Mesodermal cell (in vitro differentiated cells): ENCODE measurements around the gene RAPGEF1.

Experiments
- H3K27ac ChIP-seq: 2 replicates; pipeline ENCODE4 v1.7.0; 2013; ENCODE audit warnings: mild to moderate bottlenecking, low read depth, low read length, moderate library complexity; ENCODE audit not compliant: severe bottlenecking
- H3K36me3 ChIP-seq: 2 replicates; pipeline ENCODE4 v1.7.1; 2013; ENCODE audit warnings: mild to moderate bottlenecking, low read length, moderate library complexity; ENCODE audit not compliant: control insufficient read depth, insufficient read depth
- H3K4me1 ChIP-seq: one replicate; pipeline ENCODE4 v1.7.1; 2013; ENCODE audit warnings: mild to moderate bottlenecking, low read length; ENCODE audit not compliant: insufficient read depth, control insufficient read depth, poor library complexity, severe bottlenecking
- H3K4me3 ChIP-seq: 2 replicates; pipeline ENCODE4 v1.7.0; 2013; ENCODE audit warnings: low read length, control low read depth, mild to moderate bottlenecking; ENCODE audit not compliant: insufficient read depth, poor library complexity, severe bottlenecking; ENCODE audit errors: extremely low read depth
- H3K9me3 ChIP-seq: 2 replicates; pipeline ENCODE4 v1.7.1; 2013; ENCODE audit warnings: mild to moderate bottlenecking, low read length, moderate library complexity; ENCODE audit not compliant: control insufficient read depth
- WGBS, 2 experiments: methylation state at CpG; one replicate each; pipeline ENCODE4 v1.1.5; 2013; ENCODE audit warnings: missing lambda C conversion rate in 2 of 2; ENCODE audit not compliant: insufficient coverage in 2 of 2; 5-methylcytosine and 5-hydroxymethylcytosine counted together

The RAPGEF1 gene

DNA sequence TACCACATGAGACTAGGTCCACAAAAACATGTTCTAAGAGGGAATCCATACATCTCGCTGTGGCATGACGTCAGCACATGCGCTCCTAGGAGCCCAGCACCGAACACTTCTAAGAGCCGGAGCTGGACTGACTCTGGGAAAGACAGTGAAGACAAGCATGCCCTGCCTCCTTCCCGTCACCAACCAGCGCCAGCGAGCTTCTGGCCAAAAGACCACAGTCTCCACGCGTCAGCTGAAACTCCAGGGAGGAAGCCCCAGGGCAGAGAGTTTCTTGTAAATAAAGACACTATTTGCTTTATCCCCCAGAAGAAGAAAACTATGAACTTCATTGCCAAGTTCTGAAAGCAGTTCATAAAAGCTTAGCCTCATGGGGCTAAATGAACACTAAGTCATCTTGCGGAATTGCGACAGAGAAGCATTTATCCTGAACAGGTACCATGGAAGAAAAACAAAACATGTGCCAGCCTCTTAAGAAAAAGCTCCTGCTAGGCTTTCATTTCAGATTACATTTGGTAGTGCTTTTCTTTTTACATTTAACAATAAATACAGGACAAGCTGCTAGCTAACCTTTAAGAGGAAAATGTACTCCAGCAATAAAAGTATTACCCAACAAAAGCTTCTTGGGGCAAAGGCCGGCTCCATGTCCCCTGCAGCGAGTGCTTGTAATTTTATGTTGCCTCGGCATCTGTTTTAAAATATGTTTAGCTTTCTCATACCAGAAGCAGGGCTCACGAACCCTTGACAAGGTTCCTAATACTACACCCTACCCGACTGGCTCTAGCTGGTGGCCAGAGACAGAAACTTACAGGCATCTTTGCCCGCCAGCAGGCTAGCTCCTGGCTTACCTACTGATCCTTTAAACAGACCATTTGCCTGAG lies 98.0 kb downstream of the RAPGEF1 start:
- 93 to 94% methylated on average over 16 to 18 of the region's 18 CpGs for whole genome bisulfite sequencing, 2 experiments
- H3K36me3 ChIP-seq: peaks cover 62% of the 10 kb centered on the region
- H3K9me3 ChIP-seq: no peaks in the 10 kb centered on the region
- H3K4me1 ChIP-seq: peaks cover 44% of the 10 kb centered on the region
- no peak overlapping the region for H3K27ac ChIP-seq
- H3K4me3 ChIP-seq: no peak overlapping the region

DNA sequence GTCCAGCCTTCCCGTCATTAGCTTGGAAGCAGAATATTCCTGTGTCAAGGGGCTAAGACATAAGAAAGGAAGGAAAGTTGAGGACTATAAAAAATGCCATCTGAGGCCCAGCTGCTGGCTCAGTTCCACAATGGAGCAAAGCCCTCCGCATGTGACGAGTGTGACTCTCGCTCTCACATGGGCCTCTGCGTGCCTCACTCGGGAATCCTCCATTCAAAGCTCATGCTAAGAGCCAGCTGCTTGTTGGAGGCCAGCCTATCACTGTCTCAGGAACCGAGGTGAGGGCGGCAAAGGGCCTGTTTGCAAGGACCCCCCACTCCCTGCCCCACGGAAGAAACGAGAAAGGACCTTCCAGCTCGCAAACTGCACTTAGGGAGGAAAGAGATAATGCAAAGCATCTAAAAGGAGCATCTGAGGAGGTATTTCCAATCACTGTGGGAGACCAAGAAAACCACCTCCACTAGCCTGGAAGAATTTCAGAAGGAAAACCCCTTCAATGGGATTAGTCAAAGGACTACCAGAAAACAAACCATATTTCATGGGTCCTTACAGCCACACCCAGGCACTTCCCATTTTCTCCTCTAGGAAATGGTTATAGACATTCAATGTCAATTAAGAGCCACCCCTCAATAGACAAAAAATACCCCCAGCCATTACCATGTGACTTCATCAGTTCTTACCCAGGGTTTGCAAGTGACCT lies 99.3 kb downstream of the RAPGEF1 start:
- Histone ChIP-seq H3K9me3 (no peaks in the 10 kb centered on the region), H3K27ac (no peak overlapping the region), H3K4me1 (peaks cover 49% of the 10 kb centered on the region), H3K36me3 (peaks cover 58% of the 10 kb centered on the region), H3K4me3 (no peak overlapping the region)
- 88 to 92% methylated on average over 8 to 11 of the region's 11 CpGs for WGBS, 2 experiments

DNA sequence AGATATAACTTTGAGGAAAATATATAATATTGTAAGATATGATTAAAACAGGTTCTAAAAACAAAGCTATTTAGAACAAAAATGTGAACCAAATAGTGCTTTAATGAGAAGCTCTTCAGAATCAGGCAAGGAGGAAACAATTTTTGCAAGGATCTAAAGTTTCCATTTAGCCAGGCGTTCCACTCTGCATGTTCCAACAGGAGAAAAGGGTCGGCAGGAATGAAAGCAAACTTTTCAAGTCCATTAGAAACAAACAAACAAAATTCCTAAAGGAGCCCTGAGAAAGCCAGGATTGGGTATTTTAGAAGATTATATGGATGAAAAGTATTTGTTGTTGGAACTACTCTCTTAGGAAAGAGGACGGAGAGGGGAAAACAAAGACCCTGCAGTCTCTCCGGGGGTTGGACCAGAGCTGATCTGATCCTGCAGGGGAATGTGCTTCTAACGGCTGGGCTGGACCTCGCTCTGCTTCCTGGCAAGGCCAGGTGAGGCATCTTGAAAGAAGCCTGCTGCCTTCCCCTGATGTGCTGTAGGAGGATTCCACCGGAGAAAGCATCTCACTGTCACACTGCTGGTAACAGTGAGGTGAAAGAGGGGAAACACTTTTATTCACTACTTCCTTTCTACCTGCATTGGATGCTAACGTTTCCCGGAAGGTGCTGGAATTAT lies 100.0 kb downstream of the RAPGEF1 start:
- Histone ChIP-seq H3K4me1 (peaks cover 48% of the 10 kb centered on the region), H3K27ac (no peak overlapping the region), H3K4me3 (no peak overlapping the region), H3K36me3 (peaks cover 55% of the 10 kb centered on the region), H3K9me3 (no peaks in the 10 kb centered on the region)
- 63 to 93% methylated on average over 1 to 4 of the region's 9 CpGs for WGBS, 2 experiments

DNA sequence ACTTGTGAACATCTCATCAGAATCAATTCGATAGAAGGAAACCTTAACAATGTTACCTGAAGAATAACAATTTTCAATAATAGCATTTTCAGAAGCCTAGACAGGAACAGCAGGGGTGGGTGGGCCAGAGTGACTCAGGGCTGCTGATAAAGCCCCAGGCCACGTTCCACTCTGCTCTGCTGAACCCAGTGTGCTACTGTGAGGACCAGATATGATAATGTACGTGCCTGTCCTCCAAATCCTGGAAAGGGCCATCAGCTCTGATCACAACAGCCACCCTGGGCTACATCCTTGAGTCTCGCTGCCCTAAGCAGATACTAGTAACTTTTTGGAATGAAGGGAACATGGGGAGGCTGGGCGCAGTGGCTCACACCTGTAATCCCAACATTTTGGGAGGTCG lies 103.3 kb downstream of the RAPGEF1 start:
- Histone ChIP-seq H3K36me3 (peaks cover 47% of the 10 kb centered on the region), H3K4me1 (peaks cover 48% of the 10 kb centered on the region), H3K4me3 (no peak overlapping the region), H3K27ac (peak overlapping the region; percentile 71), H3K9me3 (no peaks in the 10 kb centered on the region)
- WGBS, 2 experiments: 82 to 86% methylated on average over 3 to 4 of the region's 6 CpGs

DNA sequence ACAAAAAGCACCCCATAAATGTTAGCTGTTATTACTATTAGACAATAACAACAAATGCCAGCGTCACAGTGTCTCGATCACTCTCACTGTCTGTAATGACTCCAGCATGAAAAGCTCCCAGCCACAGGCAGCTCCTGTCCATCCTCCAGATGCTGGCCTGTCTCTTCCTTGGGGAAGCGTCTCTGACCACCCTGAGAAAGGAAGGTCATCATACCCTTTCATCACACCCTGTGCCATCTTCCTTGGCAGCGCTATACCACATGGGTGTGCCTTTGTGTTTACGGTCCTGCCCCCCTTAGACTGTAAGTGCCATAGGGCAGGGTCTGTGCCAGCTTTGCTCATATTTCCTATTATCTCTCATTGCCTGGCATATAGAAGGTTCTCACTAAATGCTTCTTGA lies 104.0 kb downstream of the RAPGEF1 start:
- WGBS, 2 experiments: 81 to 89% methylated on average over 4 to 5 of the region's 5 CpGs
- H3K27ac ChIP-seq: peak overlapping the region; percentile 71

DNA sequence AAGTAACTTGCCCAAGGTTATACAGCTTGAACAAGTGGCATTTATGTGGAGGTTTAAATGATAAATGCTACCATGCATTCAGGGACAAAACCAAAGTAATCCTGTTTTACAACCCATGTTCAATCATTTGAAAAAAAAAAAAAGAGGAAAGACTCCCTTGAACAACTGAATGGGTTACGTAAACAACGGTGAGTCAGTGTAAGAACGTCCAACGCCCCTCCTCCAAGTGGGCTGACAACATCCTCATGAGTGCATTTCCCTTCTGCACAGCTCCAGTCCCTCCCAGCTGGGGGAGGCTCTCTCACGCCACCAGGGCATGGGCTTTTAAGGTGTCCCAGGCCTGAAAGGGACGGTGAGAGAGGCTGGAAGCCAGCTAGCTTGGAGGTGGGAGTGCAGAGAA lies 104.6 kb downstream of the RAPGEF1 start:
- 0 to 20% methylated on average over 1 of the region's 6 CpGs for WGBS, 2 experiments
- Histone ChIP-seq H3K27ac (peak overlapping the region; percentile 71), H3K36me3 (peaks cover 50% of the 10 kb centered on the region), H3K4me3 (no peak overlapping the region), H3K9me3 (no peaks in the 10 kb centered on the region), H3K4me1 (peaks cover 44% of the 10 kb centered on the region)

More for the DNA sequence above, 104.0 kb downstream of the RAPGEF1 start:
- Histone ChIP-seq H3K4me3 (no peak overlapping the region), H3K9me3 (no peaks in the 10 kb centered on the region), H3K36me3 (peaks cover 45% of the 10 kb centered on the region), H3K4me1 (peaks cover 47% of the 10 kb centered on the region)

DNA sequence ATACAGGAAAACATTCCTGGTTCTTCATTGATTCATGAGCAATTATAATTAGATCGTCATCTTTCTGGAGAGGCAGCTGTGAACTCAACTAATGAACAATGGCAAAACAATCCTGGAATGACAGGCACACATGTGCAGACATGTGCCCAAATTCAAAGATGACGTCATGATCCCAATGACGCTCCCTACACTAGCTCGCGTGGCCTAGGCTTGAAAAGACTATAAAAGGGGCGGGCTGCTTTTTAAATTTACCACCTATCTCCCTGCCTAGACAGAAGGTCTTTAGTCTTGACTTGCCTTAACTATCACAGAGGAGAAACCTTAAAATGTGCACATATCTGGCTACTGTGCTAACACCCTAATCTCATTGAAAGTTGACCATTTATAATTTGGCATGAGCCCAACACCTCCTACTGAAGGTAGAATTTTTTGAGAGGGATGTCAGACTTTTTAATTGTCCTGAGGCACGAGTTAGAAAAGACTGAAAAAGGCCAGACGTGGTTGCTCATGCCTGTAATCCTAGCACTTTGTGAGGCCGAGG lies 106.3 kb downstream of the RAPGEF1 start:
- Histone ChIP-seq H3K4me1 (peaks cover 41% of the 10 kb centered on the region), H3K4me3 (no peak overlapping the region), H3K27ac (no peak overlapping the region), H3K36me3 (peaks cover 57% of the 10 kb centered on the region), H3K9me3 (no peaks in the 10 kb centered on the region)
- WGBS, 2 experiments: 97 to 98% methylated on average over 8 to 9 of the region's 9 CpGs

DNA sequence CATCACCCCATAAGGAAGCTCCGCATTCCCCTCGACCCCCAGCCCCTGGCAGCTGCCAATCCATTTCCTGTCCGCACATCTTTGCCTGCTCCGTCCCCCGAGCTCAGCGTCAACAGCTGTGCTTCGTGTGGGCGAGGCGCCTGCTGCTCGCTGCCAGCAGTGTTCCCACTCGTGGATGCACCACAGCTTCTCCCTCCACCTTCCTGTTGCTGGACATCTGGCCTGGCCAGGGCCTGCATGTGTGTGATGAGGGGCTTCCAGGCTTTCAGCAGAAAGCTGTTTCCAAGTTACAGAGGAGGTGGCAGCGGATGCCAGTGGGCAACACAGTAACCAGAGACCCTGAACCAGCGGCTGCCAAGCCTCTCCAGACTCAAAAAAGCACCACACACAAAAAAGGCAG lies 108.6 kb downstream of the RAPGEF1 start:
- peaks cover 65% of the 10 kb centered on the region for H3K36me3 ChIP-seq
- H3K4me1 ChIP-seq: peaks cover 36% of the 10 kb centered on the region
- no peaks in the 10 kb centered on the region for H3K9me3 ChIP-seq
- H3K27ac ChIP-seq: no peak overlapping the region
- no peak overlapping the region for H3K4me3 ChIP-seq
- 87 to 97% methylated on average over 12 of the region's 13 CpGs for WGBS, 2 experiments

DNA sequence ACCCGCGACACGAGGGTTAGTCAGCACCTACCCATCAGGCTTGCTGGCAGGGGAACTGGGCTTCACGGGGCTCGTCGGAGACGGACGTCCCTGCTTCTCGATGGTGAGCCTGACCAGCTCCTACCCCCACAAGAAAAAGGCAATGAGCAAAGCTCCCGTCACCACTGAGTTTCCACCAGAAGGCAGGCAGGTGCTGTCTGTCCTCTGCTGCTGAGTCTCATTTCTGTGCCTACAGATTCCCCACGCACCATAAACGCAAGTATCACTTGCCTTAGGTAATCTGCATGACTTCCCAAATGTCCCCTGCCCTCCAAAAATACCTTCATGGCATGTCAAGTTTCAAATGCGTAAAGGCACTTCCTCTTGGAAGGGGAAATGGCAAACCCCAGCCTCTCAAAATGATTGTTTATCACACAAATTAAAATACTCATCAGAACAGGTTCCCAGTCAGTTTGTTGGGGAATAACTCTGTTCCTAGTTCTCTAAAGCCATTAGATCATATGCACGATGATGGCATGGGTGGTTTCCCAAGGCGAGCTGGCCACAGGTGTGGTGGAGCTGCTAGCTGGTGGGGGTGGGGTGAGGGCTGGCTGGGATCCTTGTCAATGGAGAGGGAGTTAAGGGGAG lies 109.6 kb downstream of the RAPGEF1 start:
- Histone ChIP-seq H3K4me3 (no peak overlapping the region), H3K27ac (no peak overlapping the region), H3K9me3 (no peaks in the 10 kb centered on the region), H3K4me1 (peaks cover 34% of the 10 kb centered on the region), H3K36me3 (peaks cover 75% of the 10 kb centered on the region)
- 97 to 100% methylated on average over 11 to 12 of the region's 15 CpGs for WGBS, 2 experiments

DNA sequence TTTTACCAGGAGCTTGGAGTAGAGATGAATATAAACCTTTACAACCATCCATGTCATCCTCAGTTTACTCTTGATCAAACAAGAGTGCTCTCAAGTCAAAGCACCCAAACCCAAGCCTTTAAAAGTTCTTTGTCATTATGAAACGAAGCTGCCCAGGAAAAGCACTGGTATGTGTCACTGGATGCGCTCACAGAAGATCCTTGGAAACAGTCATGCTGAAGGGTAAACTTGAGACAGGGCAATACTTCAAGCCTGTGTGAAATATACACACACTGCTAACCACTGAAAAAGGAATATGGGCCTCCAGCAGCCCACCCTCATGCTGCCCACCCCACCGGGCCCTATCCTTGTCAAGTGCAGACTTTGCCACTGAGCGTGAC lies 110.1 kb downstream of the RAPGEF1 start:
- no peak overlapping the region for H3K4me3 ChIP-seq
- peaks cover 29% of the 10 kb centered on the region for H3K4me1 ChIP-seq
- 94 to 97% methylated on average over 3 to 4 of the region's 4 CpGs for WGBS, 2 experiments
- no peak overlapping the region for H3K27ac ChIP-seq
- peaks cover 79% of the 10 kb centered on the region for H3K36me3 ChIP-seq
- no peaks in the 10 kb centered on the region for H3K9me3 ChIP-seq
